Measurements from ENCODE around the gene TGIF2.

DNA sequence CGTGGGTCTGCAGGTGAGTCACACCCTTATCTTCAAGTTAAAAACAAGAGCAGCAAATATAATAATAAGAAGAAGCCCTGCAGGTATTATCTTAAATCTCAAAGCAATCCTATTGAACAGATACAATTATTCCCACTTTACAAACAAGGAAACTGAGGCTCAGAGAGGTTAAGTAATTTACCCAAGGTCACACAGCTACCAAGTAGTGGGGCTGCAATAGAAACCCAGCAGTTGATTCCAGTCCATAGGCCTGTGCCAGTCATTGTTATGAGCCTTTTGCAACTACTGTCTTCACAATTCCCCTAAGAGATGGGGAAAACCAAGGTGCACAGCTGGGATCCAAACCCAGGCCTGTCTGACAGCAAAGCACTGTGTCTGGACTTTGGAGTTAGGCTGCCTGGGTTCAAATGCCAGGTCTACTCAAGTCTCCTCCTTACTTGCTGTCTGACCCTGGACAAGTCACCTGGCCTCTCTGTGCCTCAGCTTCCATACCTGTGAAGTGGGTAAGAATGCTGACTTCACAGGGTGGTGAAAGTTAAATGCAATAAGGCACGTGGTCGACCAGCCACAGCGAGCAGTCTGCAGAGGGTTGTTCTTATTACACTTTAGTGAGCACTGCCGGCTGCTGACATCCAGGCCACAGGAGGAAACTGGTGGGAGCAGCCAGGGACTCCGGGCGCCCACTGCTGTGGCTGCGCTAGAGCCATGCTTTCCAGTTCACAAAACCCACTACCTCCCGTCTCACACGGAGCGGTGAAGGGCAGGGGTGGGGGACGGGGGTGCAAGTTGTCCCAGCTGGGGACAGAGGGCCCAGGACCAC is 26.0 kb upstream of the TGIF2 start:
- TF ChIP-seq EZH2 (IDR thresholded peaks at IDR 0.05; ENCODE audit: insufficient read depth, poor library complexity, severe bottlenecking) (no peak), EZH2phosphoT487 (IDR thresholded peaks at IDR 0.05; ENCODE audit: insufficient read depth, low read depth) (no peak)

Data from GM23248 (cell line).